Spleen (tissue), 7 donors: Measurements from ENCODE around the gene SUSD4.

Experiments used
- POLR2AphosphoS5 ChIP-seq, 3 donors: sonication (generic); formaldehyde crosslinking; IDR thresholded peaks; one replicate each; pipeline ENCODE4 v1.5.1; 2017; ENCODE audit warnings: antibody characterized with exemption in 3 of 3
- TF ChIP-seq, protein P1 (sequence below), 11 experiments: fragments of 200-600 bp in 7 of 11; fragments of 450-650 bp in 4 of 11; sonication (generic) in 4 of 11; IDR thresholded peaks in 8 of 11; conservative IDR thresholded peaks in 3 of 11; 1 replicate in 7 of 11; 2 replicates in 4 of 11; pipeline versions ENCODE4 v1.4.0 to v1.8.0; 2016 to 2021; ENCODE audit warnings: antibody characterized with exemption in 11 of 11, inconsistent platforms in 4 of 11, mild to moderate bottlenecking in 1 of 11
- donor health status: DM: no; HTN: no; CAD: no; lungs with moderate emphysema.
- donor health status: DM: no; HTN: no; CAD: no.
- donor health status: DM: no; HTN: no; CAD: no.

DNA sequence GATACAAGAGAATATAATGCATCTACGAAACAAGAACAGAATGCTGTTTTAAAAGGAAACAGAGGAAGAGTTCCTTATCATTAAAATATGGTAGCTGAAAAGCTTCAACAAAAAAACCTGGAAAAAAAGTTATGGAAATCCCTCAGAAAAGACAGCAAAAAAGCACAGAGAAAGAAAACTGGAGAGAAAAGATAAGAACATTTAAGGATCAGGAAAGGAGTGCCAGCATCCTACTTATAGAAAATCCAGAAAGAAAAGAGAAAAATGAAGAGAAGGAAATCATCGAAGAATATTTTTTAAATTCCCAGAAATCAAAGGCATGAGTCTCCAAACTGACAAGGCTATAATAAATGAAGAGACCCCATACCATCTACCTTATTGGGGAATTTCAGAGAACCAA lies 29.8 kb downstream of the SUSD4 start:
- TF ChIP-seq, protein P1, sequence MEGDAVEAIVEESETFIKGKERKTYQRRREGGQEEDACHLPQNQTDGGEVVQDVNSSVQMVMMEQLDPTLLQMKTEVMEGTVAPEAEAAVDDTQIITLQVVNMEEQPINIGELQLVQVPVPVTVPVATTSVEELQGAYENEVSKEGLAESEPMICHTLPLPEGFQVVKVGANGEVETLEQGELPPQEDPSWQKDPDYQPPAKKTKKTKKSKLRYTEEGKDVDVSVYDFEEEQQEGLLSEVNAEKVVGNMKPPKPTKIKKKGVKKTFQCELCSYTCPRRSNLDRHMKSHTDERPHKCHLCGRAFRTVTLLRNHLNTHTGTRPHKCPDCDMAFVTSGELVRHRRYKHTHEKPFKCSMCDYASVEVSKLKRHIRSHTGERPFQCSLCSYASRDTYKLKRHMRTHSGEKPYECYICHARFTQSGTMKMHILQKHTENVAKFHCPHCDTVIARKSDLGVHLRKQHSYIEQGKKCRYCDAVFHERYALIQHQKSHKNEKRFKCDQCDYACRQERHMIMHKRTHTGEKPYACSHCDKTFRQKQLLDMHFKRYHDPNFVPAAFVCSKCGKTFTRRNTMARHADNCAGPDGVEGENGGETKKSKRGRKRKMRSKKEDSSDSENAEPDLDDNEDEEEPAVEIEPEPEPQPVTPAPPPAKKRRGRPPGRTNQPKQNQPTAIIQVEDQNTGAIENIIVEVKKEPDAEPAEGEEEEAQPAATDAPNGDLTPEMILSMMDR (IDR thresholded peaks at IDR 0.05 in 8 of 11, conservative IDR thresholded peaks at IDR 0.05 in 3 of 11): no peak
- no peak for TF ChIP-seq POLR2AphosphoS5 (IDR thresholded peaks at IDR 0.05)
